Neuronal stem cell (in vitro differentiated cells): ENCODE results near the gene CTR9.

Source experiments
- DNase-seq: peaks from one replicate; pipeline ENCODE4 v3.0.0-alpha.2; 2013; ENCODE audit warnings: low spot score
- H2AFZ ChIP-seq: one replicate; pipeline ENCODE4 v1.6.1; 2013; ENCODE audit warnings: mild to moderate bottlenecking, low read length, inconsistent platforms
- H2AK5ac ChIP-seq: 2 replicates; pipeline ENCODE4 v1.6.1; 2013; ENCODE audit warnings: low read depth, mild to moderate bottlenecking, inconsistent platforms, low read length, moderate library complexity, mixed read lengths
- H2BK120ac ChIP-seq: 2 replicates; pipeline ENCODE4 v1.6.1; 2013; ENCODE audit warnings: low read depth, mild to moderate bottlenecking, inconsistent platforms, low read length, moderate library complexity, mixed read lengths
- H2BK12ac ChIP-seq: one replicate; pipeline ENCODE4 v1.6.1; 2013; ENCODE audit warnings: low read length, inconsistent platforms
- H2BK15ac ChIP-seq: 2 replicates; pipeline ENCODE4 v1.6.1; 2013; ENCODE audit warnings: mild to moderate bottlenecking, low read length, inconsistent platforms, mixed read lengths
- H2BK5ac ChIP-seq: one replicate; pipeline ENCODE4 v1.6.1; 2013; ENCODE audit warnings: inconsistent platforms, mild to moderate bottlenecking, low read length, moderate library complexity
- H3K14ac ChIP-seq: one replicate; pipeline ENCODE4 v1.6.1; 2013; ENCODE audit warnings: low read length, inconsistent platforms
- H3K18ac ChIP-seq: 2 replicates; pipeline ENCODE4 v1.6.1; 2013; ENCODE audit warnings: low read length, inconsistent platforms
- H3K23ac ChIP-seq: 2 replicates; pipeline ENCODE4 v1.6.1; 2013; ENCODE audit warnings: low read depth, mild to moderate bottlenecking, mixed read lengths, low read length, inconsistent platforms; ENCODE audit not compliant: poor library complexity
- H3K27ac ChIP-seq: replicated peaks from 3 replicates; pipeline ENCODE4 v1.5.1; 2013; ENCODE audit warnings: low read length, inconsistent platforms
- H3K27me3 ChIP-seq, 3 experiments: 2 replicates each; pipeline ENCODE4 v1.6.1; 2013; ENCODE audit warnings: low read length in 3 of 3, mild to moderate bottlenecking in 2 of 3, inconsistent platforms in 1 of 3, low read depth in 1 of 3, mixed read lengths in 1 of 3, moderate library complexity in 1 of 3; ENCODE audit not compliant: control insufficient read depth in 3 of 3, insufficient read depth in 3 of 3
- H3K36me3 ChIP-seq, 2 donors: replicated peaks in 1 of 2; 2 replicates each; pipeline ENCODE4 v1.6.1; 2013; ENCODE audit warnings: low read length in 2 of 2; ENCODE audit not compliant: control insufficient read depth in 2 of 2, insufficient read depth in 2 of 2
- H3K4ac ChIP-seq: 2 replicates; pipeline ENCODE4 v1.6.1; 2013; ENCODE audit warnings: inconsistent platforms, mild to moderate bottlenecking, low read length, moderate library complexity
- H3K4me1 ChIP-seq, 2 donors: 1 replicate in 1 of 2; 2 replicates in 1 of 2; pipeline ENCODE4 v1.6.1; 2013; ENCODE audit warnings: low read length in 2 of 2, low read depth in 1 of 2; ENCODE audit not compliant: control insufficient read depth in 2 of 2, insufficient read depth in 1 of 2
- H3K4me2 ChIP-seq: one replicate; pipeline ENCODE4 v1.6.1; 2013; ENCODE audit warnings: mild to moderate bottlenecking, low read length, inconsistent platforms; ENCODE audit not compliant: insufficient read depth, poor library complexity, severe bottlenecking
- H3K4me3 ChIP-seq, 2 donors: 2 replicates each; pipeline ENCODE4 v1.5.1; 2013; ENCODE audit warnings: low read length in 2 of 2, mild to moderate bottlenecking in 2 of 2, inconsistent platforms in 1 of 2, moderate library complexity in 1 of 2
- H3K79me1 ChIP-seq: one replicate; pipeline ENCODE4 v1.6.1; 2013; ENCODE audit warnings: low read depth, mild to moderate bottlenecking, inconsistent platforms, low read length, moderate library complexity
- H3K9ac ChIP-seq: one replicate; pipeline ENCODE4 v1.6.1; 2013; ENCODE audit warnings: mild to moderate bottlenecking, low read depth, low read length, inconsistent platforms; ENCODE audit not compliant: poor library complexity
- H3K9me3 ChIP-seq, 2 donors: replicated peaks in 1 of 2; 2 replicates each; pipeline versions ENCODE3 to v1.6.1; 2013; ENCODE audit warnings: low read length in 2 of 2, mild to moderate bottlenecking in 2 of 2, inconsistent platforms in 1 of 2, low read depth in 1 of 2, mixed read lengths in 1 of 2, moderate library complexity in 1 of 2; ENCODE audit not compliant: control insufficient read depth in 2 of 2, insufficient read depth in 1 of 2
- H4K8ac ChIP-seq: one replicate; pipeline ENCODE4 v1.6.1; 2013; ENCODE audit warnings: low read depth, mild to moderate bottlenecking, inconsistent platforms, low read length, moderate library complexity
- H4K91ac ChIP-seq: one replicate; pipeline ENCODE4 v1.6.1; 2013; ENCODE audit warnings: low read length, low read depth, mild to moderate bottlenecking, inconsistent platforms; ENCODE audit not compliant: poor library complexity
- WGBS, 2 donors: extraction: QIAGEN DNeasy Blood & Tissue Kit; methylation state at CpG; one replicate each; pipeline ENCODE4 v1.1.7; 2013; ENCODE audit warnings: missing lambda C conversion rate in 2 of 2, mixed read lengths in 1 of 2; ENCODE audit not compliant: insufficient read length in 2 of 2, insufficient replicate concordance in 1 of 2; ENCODE audit errors: extremely low coverage in 2 of 2; 5-methylcytosine and 5-hydroxymethylcytosine counted together

Gene CTR9

GRCh38 chr11:10727146-10727851, 23.7 kb upstream of the CTR9 start:
- H3K4me2 ChIP-seq = no peak overlapping the region
- no peak overlapping the region for H4K91ac ChIP-seq
- H4K8ac ChIP-seq = no peak overlapping the region
- DNase-seq = no peak
- no peak overlapping the region for H2BK12ac ChIP-seq
- no peaks in the 10 kb centered on the region for H3K27me3 ChIP-seq
- no peak overlapping the region for H3K4ac ChIP-seq
- no peak overlapping the region for H2AFZ ChIP-seq
- H3K79me1 ChIP-seq = no peaks in the 10 kb centered on the region
- no peak overlapping the region for H2BK15ac ChIP-seq
- no CpG with 5 or more reads among the region's 4 CpGs for WGBS, 2 donors
- no peak overlapping the region for H3K18ac ChIP-seq
- peaks cover 0 to 4% of the 10 kb centered on the region in 2 donors for H3K9me3 ChIP-seq
- H3K27ac ChIP-seq = no peak overlapping the region
- no peak overlapping the region for H2BK5ac ChIP-seq
- no peak overlapping the region for H3K9ac ChIP-seq
- no peak overlapping the region for H3K4me3 ChIP-seq
- H3K36me3 ChIP-seq = no peaks in the 10 kb centered on the region
- peaks cover 0 to 4% of the 10 kb centered on the region in 2 donors for H3K4me1 ChIP-seq
- H2BK120ac ChIP-seq = no peak overlapping the region
- H3K14ac ChIP-seq = no peak overlapping the region
- no peak overlapping the region for H3K23ac ChIP-seq
- H2AK5ac ChIP-seq = no peak overlapping the region

- H3K23ac ChIP-seq = no peak overlapping the region
- H3K4ac ChIP-seq = no peak overlapping the region
- H4K91ac ChIP-seq = no peak overlapping the region
- no peak overlapping the region for H3K27ac ChIP-seq
- H2BK15ac ChIP-seq = no peak overlapping the region
- no peaks in the 10 kb centered on the region for H3K36me3 ChIP-seq
- no peaks in the 10 kb centered on the region for H3K27me3 ChIP-seq
- H3K79me1 ChIP-seq = no peaks in the 10 kb centered on the region
- H3K9me3 ChIP-seq = peaks cover 0 to 4% of the 10 kb centered on the region in 2 donors
- H3K9ac ChIP-seq = no peak overlapping the region
- no peak overlapping the region for H2BK5ac ChIP-seq
- H3K4me2 ChIP-seq = no peak overlapping the region
- no peak overlapping the region for H2AFZ ChIP-seq
- no peak overlapping the region for H3K14ac ChIP-seq
- H2BK12ac ChIP-seq = no peak overlapping the region
- H2BK120ac ChIP-seq = no peak overlapping the region
- no peak overlapping the region for H3K4me3 ChIP-seq
- peaks cover 0 to 4% of the 10 kb centered on the region in 2 donors for H3K4me1 ChIP-seq
- H4K8ac ChIP-seq = no peak overlapping the region
- no CpG with 5 or more reads among the region's 3 CpGs for WGBS, 2 donors
- no peak overlapping the region for H2AK5ac ChIP-seq
- no peak for DNase-seq
- no peak overlapping the region for H3K18ac ChIP-seq
These were observed 22.9 kb upstream of the CTR9 start for GRCh38 chr11:10728154-10728553.

DNA sequence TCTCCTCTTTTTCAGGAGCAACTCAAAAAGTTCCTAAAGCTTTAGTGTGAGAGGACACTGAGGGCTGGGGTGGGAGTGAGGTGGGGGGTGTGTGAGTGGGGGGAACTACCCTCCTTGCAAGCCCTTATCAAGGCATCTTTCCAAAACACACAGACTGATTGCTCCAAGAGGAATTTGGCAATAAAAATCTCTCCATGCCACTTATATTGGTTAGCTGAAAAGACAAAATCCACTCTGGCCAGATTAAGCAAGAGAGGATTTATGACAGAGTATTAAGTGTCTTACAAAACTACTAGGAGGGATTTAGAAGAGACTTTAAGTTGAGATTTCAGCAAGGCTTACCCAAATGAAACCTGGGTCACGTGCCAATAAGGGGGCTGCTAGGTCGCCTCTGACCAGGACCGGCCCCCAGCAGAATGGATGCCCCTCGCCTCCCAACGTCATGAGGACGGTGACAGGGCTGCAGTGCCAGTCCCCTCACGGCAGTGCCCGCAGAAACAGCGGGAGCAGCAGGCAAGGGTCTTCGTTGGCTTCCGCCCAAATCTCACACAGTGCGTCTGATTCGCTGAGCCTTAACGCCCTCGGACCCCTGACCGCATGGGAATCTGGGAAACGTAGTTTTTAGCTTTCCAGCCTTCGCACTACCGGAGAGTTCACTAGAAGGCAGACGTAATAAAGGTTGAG, 22.1 kb upstream of the CTR9 start:
- DNase-seq = peak; percentile 51
- no peak overlapping the region for H3K27ac ChIP-seq

GRCh38 chr11:10730151-10730550, 20.9 kb upstream of the CTR9 start:
- Histone ChIP-seq H3K9ac (no peak overlapping the region), H2BK12ac (no peak overlapping the region), H3K4me3 (no peak overlapping the region), H2AFZ (no peak overlapping the region), H3K9me3 (no peaks in the 10 kb centered on the region), H4K8ac (no peak overlapping the region), H3K27me3 (no peaks in the 10 kb centered on the region), H3K23ac (no peak overlapping the region), H2AK5ac (no peak overlapping the region), H3K4me1 (peaks cover under 1 to 4% of the 10 kb centered on the region in 2 donors), H2BK15ac (no peak overlapping the region), H3K27ac (no peak overlapping the region), H2BK5ac (no peak overlapping the region), H3K79me1 (no peaks in the 10 kb centered on the region), H4K91ac (no peak overlapping the region), H3K36me3 (no peaks in the 10 kb centered on the region), H2BK120ac (no peak overlapping the region), H3K4ac (no peak overlapping the region), H3K14ac (no peak overlapping the region), H3K18ac (no peak overlapping the region), H3K4me2 (no peak overlapping the region)
- no peak for DNase-seq
- WGBS, 2 donors = no CpG with 5 or more reads among the region's 3 CpGs

More for the DNA sequence above, 22.1 kb upstream of the CTR9 start:
- H4K91ac ChIP-seq = no peak overlapping the region
- peak overlapping the region; percentile 62 to 88 for H3K4me3 ChIP-seq
- peak overlapping the region; percentile 85 for H3K4me2 ChIP-seq
- no CpG with 5 or more reads among the region's 20 CpGs for WGBS, 2 donors
- H3K4me1 ChIP-seq = peaks cover 0 to 4% of the 10 kb centered on the region in 2 donors
- peak overlapping the region; percentile 96 for H3K18ac ChIP-seq
- peak overlapping the region; percentile 98 for H3K14ac ChIP-seq
- H3K9me3 ChIP-seq = peaks cover 0 to 4% of the 10 kb centered on the region in 2 donors
- peak overlapping the region; percentile 95 for H4K8ac ChIP-seq
- no peaks in the 10 kb centered on the region for H3K36me3 ChIP-seq
- H2BK12ac ChIP-seq = no peak overlapping the region
- H2AK5ac ChIP-seq = no peak overlapping the region
- H2AFZ ChIP-seq = peak overlapping the region; percentile 94
- no peak overlapping the region for H2BK120ac ChIP-seq
- no peak overlapping the region for H2BK5ac ChIP-seq
- H3K27me3 ChIP-seq = no peaks in the 10 kb centered on the region
- no peak overlapping the region for H3K4ac ChIP-seq
- no peak overlapping the region for H3K23ac ChIP-seq
- H3K9ac ChIP-seq = peak overlapping the region; percentile 87
- no peaks in the 10 kb centered on the region for H3K79me1 ChIP-seq
- H2BK15ac ChIP-seq = no peak overlapping the region
